Left renal pelvis (tissue), 4 donors: ENCODE results near the gene RXRA. TPM values are rescaled to one million over a fixed set of nuclear protein-coding genes. Genes with fewer than 3 reads are reported as not detected.

Source experiments
- DNase-seq, 4 donors: peaks; one replicate each; pipeline ENCODE4 v3.0.0-alpha.2; 2013; ENCODE audit warnings: low read depth in 4 of 4, low spot score in 3 of 4
- polyA plus RNA-seq, 4 donors: library from polyadenylated mRNA; unstranded; fragments of 120-200 nt; gene quantifications; one replicate each; pipeline ENCODE4 v1.2.1, GENCODE V29; 2013; ENCODE audit not compliant: insufficient read length in 4 of 4

The RXRA gene
- polyA plus RNA-seq, 4 donors: 38.1 to 52.1 (median 42.5) TPM

DNA sequence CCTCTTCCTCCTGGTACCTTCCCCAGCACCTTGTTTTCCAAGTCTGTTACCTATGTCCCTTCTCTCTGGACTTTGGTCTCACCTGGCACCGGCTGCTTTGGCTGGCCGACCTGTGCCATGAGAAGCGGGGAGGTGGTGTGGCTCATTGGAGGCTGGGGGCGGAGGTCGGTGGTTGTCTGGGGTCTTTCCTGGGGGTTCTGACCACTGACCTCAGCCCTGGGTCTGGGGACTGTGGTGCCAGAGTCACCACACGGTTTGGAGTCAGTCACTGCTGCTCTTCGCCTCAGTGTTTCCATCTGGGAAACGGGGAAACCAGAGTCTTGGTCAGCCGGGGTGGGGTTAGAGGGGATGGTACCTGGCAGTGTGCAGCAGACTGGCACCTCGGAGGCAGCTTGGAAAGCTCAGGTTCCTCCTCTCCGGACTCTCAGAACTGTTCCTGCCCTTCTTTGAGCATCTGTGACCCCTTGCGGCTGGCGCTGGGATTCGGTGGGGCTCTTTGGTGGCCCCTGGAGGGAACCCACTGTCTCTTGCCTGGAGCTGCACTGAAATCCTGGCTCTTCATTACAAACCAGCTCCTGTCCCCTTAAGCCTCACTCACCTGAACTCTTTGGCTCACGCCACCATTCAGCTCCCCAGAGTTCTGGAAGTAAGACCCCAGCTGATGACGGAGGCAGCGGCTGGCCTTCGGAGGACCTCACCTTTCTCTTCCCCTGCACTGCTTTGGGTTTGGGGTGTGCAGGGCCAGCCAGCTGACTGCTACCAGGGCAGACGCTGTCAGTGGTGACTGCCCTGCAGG, 4.1 kb upstream of the RXRA start:
- DNase-seq: no peak

DNA sequence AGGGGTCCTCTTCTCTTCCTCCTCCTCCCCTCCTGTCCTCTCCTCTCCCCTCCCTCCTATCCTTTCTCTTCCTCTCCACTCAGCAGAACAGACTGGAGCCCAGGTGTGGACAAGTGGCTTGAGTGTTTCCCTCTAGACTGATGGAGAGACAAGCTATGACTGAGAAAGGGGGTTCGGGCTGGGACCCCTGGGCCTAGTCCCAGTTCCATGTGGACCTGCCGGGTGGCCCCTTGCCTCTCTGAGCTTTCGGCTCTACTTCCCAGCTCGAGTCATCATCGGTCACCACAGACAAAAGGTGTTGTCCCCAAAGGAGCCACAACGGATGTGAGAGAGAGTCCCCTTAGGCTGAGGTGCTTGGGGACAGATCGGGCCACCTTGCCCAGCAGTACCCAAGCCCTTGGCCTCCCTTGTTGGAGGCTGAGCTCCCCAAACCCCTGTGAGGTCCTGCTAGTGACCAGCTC, 3.4 kb upstream of the RXRA start:
- DNase-seq: no peak

DNA sequence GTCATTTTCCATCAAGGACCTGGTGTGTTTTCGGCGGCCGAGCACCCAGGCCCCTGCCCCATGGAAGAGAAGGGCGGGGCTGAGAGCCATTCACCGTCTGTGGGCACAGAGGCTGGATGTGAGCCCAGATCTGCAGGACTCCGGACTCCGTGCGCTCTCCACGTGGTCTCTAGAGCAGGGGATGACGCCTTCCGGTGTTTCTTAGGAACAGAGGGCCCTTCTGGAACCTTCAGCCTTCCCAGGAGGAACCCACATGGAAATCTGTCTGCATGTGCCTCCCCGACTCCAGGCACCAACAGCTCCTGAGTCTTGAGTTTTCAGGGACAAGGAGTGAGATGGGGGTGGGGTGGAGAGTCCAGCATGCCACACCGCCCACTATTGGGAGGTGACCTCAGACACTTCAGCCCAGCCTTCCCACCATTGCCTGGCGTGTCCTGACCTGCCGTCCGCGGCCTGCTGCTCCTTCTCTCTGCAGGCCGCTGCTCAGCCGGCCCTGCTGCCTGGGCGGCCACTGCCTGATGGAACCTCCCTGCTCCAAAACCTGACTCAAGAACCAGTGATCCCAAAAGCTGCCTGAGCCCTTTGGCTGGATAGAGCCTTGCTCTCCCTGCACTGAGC, 2.4 kb upstream of the RXRA start:
- DNase-seq: no peak

DNA sequence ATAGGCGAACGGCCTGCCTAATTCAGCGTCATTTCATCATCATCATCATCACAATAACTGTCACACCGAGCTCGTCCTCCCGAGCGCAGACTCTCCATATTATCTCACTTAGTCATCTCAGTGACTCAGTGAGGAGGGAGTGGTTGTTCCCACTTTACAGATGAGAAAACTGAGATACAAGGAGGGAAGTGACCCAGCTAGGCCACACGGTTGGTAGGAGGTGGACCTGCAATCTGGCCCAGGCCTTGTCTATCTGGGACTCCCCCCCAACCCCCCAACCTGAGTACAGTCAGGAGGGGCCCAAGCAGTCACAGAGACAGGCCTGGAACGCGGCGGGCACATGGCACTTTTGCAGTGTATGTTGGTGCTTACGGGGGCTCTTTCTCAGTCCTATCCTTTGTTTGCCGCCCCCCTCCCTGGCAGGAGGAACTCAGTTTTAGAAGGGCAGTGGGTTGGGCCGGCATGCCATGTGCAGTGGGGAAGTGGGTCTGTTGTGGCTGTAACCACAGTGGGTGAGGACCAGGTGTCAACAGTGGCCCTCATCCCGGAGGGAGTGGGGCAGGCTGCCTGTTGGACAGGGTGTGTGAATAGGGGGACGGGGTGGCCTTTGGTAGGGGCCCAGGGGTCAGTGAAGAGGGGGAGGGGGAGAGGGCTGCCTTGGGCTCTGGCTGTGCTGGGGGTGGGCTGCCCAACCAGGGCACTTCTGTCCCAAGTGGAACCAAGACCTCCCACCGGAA, 1.7 kb upstream of the RXRA start:
- no peak for DNase-seq

DNA sequence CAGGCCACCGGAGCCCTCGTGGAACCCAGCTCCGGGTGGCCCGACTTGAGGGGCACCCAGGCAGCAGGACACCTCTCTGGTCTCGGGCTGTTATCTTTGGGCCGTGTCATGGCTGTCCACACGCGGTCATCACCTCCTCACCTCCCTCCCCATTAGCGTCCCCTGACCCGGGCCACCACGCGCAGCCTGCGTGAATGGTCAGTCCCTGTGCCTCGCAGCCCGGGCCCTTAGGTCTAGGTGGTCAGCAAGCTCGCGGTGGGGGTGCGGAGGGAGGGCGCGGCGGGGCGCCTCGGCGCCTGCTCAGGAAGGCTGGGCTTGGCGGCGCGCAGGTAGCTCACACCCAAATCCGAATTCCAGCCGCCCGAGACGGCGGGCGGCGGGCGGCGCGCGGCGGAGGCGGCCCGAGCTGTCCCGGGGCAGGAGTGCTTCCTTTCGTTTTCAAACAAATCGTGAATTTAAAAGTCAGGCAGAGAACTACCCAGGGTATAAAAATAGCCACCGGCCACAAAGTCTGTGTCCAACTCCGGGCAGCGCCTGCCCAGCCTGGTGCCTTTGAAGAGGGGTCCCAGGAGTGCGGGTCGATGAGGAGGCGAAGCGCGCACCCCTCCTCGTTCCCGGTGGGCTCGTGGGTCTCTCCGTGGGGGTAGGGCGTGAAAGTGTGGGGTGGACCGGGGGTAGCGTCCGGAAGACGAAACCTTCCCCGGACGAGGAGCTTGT, 1.0 kb upstream of the RXRA start:
- DNase-seq: no peak

DNA sequence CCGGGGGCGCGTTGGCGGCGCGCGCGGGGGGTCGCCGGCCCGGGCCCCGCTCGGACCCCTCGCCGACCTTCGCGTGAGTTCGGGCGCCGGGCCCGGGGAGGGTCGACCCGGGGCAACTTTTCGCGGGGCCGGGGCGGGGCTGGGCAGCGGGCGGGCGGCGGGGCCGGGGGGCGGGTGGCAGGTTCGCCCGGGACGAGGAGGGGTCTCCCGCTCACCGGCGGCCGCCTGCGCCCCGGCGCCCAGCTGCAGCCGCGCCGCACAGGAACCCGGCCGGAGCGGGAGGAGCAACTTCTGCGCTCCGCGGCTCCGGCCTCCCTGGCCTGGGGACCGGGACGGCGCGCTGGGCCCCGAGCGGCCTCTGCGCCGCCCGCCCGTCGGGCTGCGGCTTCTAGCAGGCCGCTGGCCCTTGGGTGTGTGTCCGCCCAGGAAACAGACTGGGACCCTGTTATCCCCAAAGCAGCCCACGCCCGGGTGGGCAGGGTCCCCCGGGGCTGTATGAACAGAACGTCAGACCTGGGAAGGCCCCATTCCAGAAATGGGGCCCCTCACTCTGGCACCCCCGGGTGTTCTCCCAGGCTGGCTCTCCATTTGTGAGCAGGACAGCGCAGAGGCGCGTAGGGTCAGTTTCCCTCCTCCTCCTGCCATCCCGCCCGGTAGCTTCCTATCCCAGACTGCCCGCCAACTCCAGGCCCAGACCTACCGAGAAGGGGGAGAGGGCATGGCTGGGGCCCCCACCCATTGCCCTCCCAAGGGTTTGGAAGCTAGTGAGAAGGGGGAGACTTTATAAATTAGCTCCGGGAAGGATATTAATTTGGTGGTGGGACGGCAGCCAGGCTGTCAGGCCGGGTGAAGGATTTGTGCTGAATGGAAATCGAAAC, 708 bp downstream of the RXRA start:
- no peak for DNase-seq

DNA sequence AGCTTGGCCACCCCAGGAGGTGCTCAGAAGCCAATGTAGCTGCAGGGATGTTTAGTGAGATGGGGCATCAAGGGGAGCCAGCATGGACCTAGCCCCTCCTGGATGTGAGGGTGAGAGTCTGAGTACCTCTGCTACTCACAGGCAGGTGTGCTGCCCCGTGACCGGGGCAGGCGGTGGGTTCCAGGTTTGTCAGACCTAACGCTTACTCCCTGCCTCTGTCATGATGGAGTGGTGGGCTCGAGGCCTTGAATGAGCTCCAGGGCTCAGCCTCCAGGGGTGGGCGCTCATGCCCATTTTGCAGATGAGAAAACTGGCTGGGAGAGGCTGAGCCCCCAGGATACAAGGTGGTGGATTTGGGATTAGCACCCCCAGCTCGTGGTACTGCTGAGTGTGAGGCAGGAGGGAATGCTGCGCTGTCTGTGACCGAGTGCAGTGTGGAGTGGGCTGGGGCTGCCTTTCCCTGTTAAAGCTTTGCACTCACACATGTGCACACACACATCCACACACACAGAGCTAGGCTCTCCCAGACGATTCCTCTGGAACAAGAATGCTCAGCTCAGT, 1.5 kb downstream of the RXRA start:
- DNase-seq: no peak

DNA sequence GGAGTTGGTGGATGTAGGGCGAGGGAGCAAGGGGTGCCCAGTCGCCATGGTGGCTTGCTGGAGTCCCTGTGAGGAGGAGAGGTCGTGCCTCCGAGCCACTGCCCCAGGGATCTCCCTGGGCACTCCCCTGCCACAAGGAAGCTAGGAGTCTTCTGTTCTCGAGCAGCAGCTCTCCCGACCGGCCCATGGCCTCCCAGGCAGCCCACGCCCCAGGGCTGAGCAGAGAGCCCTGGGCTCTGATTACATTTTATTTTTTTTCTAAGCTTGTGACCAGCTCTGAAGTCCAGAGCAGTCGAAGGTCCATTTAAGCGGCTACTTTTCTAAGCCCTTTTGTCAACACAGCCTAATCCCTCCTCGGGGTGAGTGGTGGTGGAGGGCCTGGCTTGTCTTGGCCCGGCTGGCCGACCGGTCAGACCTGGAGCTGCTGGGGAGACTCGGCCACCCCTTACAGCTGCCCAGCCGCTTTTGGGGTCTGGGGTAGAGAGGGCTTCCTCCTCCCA, 2.1 kb downstream of the RXRA start:
- DNase-seq: no peak

DNA sequence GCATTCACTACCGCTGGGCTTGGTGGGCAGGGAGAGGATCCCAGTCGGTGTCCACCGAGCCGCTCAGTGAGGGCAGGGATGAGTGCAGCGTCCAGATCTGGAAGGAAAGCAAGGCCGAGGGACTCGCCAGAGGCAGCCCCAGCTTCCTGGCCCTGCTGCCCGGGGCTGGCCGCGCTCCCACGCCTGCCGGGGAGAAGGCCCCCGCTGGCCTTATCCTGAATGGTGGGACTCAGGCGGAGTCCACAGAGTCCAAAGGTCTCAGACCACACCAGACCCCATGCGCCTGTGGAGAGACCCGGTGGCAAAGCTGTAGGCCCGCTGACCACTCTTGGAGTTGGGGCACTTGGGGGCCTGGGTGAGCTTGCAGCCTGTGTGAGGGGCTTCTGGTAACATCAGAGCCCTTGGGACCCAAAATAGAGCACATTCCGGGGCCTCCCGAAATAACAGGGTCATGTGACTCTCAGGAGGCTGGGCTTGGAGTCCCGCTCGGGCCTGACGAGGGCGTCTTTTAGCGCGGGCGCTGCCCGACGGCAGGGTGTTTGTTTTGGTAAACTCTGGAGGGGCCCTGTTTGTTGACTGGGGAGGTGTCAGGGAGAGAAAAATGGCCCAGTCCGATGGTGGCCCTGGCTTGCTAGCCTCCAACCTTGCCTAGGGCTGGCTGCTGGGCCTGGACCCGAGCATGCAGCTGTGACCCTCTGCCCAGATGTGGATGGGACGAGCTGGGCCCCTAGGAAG, 2.8 kb downstream of the RXRA start:
- DNase-seq: no peak

DNA sequence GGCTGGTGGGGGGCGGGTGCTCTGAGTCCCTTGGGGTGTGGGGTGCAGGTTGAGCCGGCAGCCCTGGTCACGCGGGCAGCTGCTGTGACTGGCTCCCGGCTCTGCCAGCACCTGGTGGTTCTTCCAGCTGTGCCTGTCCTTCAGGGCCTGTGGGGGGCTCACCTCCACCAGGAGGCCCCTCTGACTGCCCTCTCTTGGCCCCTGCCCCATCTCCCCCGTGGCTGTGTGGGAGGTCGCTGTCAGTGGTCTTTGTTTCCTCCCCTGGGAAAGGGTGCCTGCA, 3.3 kb downstream of the RXRA start:
- no peak for DNase-seq

DNA sequence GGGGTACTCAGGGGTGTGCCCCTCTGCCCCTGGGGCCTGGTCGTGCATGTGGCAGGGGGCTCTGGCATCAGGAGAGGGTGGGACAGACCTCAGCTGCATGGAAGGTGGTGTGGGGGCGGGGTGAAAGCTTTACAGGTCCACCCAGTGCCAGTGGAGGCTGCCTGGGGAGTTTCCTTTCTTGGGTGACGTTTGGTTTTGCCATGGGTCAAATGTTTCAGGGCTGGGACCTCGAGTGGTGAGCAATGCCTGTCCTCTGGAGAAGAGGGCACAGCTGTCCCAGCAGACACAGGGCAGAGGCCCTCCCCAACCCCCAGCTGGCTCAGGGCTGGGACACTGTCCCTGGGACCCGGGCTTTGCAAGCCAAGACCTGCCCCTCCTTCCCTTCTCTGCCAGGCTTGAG, 3.6 kb downstream of the RXRA start:
- DNase-seq: no peak

DNA sequence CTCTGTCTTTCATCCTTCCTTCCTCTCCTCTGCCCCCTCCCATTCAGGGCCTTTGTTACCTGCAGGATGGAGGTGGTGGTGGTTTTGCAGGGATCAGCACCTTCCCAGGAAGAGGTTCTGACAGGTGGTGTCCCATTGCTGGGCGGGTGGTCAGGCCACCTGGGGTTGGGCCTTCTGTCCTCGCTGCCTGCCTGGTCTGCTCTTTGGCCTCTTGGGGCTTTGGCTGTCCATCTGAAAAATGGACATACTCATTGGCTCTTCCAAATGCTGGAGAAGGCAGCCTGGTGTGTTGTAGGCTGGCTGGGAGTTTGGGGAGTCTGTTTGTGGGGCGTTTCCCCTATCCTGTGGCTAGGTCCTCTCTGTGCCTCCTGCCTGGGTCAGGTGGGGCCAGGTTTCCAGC, 4.3 kb downstream of the RXRA start:
- DNase-seq: no peak

DNA sequence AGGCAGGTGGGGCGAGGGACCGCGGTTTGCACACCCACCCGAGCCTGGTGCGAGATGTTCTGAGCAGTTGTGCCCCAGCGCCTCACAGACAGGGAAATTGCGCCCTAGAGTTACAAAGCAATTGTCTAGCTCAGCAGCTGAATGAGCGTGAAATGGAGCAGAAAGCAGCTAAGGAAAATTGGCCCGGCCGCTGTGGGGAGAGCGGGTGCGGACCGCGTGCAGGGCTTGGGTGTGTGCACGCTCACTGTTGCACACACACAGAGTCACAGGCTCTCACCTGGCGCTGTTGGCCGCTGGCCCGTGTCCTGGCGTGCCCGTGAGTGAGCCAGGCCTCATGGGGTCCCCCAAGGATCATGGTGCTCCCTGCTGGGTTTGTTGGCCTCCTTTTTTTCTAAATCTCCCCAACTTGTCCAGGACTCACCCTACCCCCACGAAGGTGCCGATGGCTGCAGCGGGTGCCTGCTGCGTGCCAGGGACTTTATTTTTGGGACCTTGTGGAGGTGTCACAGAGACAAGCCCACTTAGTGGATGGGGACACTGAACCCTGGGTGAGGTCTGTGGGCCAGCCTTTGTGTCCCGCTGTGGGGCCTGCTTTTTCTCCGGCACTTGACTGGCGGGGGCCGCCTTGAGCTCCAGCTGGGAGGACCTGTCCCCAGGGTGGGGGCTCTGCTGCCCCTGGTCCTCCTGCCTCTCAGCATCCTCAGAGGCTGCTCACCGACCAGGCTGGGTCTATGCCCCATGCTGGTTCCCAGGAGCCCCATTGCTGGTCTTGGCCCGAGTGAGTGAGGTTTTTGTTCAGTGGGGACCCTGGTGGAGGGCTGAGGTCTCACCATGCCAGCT, 5.2 kb downstream of the RXRA start:
- DNase-seq: no peak

DNA sequence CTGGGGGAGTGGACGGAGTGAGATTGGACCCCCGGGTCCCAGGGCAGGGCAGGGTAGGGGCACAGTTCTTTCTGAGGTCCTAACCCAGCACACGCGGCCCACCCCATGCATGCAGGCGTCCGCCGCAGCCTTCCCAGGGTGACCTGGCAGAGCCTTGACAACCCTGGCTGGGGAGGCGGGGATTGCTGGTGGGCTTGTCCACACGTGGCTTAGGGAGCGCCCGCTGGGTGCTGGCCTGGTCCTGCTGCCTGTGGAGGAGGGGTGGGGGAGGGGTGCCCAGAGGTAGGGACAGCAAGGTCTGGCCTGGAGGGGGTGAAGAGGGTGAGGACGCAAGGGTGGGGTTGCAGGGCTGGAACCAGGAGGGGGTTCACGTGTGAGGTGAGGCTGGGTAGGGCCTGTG, 6.0 kb downstream of the RXRA start:
- DNase-seq: no peak

DNA sequence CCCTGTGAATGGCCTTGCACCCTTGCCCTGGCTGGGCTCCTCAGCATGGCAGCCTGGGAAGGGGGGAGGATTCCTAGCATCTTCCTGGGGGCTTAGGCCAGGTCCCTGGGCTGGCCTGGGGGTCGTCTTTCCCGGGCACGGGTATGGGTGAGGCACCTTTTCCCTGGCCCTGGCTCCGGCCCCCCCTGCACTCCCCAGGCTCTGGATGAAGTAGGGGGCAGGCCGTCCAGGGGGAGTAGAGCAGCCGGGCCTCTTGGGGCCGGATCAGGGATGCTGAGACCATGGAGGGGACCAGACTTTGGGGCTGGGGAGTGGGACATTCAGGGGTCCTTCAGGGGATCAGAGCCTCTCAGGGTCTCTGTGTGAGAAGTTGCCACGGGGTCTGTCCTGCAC, 6.6 kb downstream of the RXRA start:
- DNase-seq: no peak

DNA sequence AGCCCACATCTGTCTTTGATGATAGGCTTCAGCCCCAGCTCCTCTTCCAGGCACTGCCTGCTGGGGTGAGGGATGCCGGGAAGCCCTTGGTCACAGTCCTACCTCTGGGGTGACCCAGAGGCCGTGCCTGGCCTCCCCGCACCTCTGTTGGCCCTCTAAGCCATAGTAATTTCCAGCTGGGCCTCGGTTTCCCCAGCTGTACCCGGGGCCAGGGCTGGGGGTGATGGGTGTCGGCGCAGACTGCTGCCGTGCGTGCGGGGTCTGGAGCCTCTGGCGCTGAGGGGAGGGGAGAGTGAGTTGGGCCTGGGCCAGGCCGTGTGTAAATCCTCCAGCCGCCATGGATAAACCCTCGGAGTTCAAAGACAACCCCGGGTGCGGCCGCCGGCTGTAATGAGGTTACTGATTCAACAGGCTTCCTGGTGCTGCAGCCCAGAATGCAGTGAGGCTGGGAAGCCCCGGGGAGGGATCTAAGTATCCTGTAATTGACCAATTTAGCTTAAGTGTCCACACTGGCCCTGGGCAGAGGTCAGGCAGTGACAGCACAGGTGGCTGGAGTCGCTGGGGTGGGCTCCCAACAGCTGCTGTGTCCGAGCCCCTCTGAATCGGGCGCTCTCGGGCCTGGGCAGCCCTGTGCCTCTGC, 7.1 kb downstream of the RXRA start:
- DNase-seq: no peak

DNA sequence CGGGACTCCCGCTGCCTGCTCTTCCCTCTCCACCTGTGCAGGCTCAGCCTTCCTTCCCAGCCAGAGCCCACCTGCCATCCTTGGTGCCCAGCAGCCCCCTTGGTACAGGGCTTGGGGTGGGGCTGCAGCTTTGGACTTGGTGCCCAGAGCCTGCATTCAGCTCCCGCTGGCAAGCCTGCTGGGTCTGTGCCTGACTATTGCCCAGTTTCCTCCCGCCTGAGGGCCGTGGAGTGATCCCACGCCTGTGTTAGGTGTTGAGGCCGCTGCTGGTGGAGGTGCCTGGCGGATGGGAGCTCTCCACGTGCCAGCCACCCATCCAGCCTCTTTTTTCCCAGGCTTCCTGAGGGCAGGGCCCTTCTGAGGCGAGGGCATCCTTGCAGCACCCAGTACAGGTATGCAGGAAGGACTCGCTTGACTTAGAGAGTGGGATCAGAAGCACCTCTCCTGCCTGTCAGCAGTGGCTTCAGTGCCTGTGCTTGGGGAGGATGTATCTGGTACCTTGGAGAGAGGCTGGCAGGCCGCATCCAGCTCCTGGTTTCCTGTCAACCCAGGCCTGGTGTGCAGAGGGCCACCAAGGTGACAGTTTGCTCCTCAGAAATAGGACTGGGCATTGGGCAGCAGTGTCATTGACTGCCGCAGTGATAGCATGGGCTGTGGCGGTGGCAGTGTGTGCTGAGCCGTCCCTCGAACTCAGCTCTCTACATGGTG, 7.8 kb downstream of the RXRA start:
- DNase-seq: no peak
